MM.1S (cell line): Measurements from ENCODE around the gene GSTM2.

Experiments
- DNase-seq: peaks from one replicate; pipeline ENCODE4 v3.0.0-alpha.2; 2015
- H2AFZ ChIP-seq: fragments of 300-600 bp; sonication (generic); 2 replicates; pipeline ENCODE4 v1.6.0; 2016; ENCODE audit warnings: antibody characterized with exemption, low read length
- H3F3A ChIP-seq: fragments of 300-600 bp; sonication (generic); 2 replicates; pipeline ENCODE4 v1.6.1; 2016; ENCODE audit warnings: mild to moderate bottlenecking, antibody characterized with exemption, low read length, moderate library complexity, mixed read lengths; ENCODE audit not compliant: insufficient read depth
- H3K27ac ChIP-seq: fragments of 300-600 bp; sonication (generic); 2 replicates; pipeline ENCODE4 v1.5.1; 2016; ENCODE audit warnings: mild to moderate bottlenecking, low read length
- H3K27me3 ChIP-seq: fragments of 300-600 bp; sonication (generic); replicated peaks from 2 replicates; pipeline ENCODE4 v1.6.0; 2016; ENCODE audit warnings: low read length; ENCODE audit not compliant: insufficient read depth
- H3K36me3 ChIP-seq: fragments of 300-600 bp; sonication (generic); replicated peaks from 2 replicates; pipeline ENCODE4 v1.6.1; 2016; ENCODE audit warnings: mild to moderate bottlenecking, low read length, mixed read lengths; ENCODE audit not compliant: insufficient read depth
- H3K4me1 ChIP-seq: fragments of 300-600 bp; sonication (generic); 2 replicates; pipeline ENCODE4 v1.6.1; 2016; ENCODE audit warnings: low read length, mixed read lengths
- H3K4me2 ChIP-seq: fragments of 300-600 bp; sonication (generic); 2 replicates; pipeline ENCODE4 v1.6.0; 2016; ENCODE audit warnings: low read depth, low read length
- H3K4me3 ChIP-seq: fragments of 300-600 bp; sonication (generic); 2 replicates; pipeline ENCODE4 v1.5.1; 2016; ENCODE audit warnings: low read length, mixed read lengths
- H3K79me2 ChIP-seq: fragments of 300-600 bp; sonication (generic); 2 replicates; pipeline ENCODE4 v1.6.1; 2016; ENCODE audit warnings: mixed run types, low read length, mixed read lengths
- H3K9ac ChIP-seq: fragments of 300-600 bp; sonication (generic); 2 replicates; pipeline ENCODE4 v1.6.1; 2016; ENCODE audit warnings: low read length, mixed read lengths
- H3K9me2 ChIP-seq: fragments of 300-600 bp; sonication (generic); replicated peaks from 2 replicates; pipeline ENCODE4 v1.6.1; 2016; ENCODE audit warnings: mild to moderate bottlenecking, low read length, mixed read lengths; ENCODE audit not compliant: insufficient read depth
- H3K9me3 ChIP-seq: fragments of 300-600 bp; sonication (generic); replicated peaks from 2 replicates; pipeline ENCODE4 v1.6.1; 2016; ENCODE audit warnings: mild to moderate bottlenecking, low read length, mixed read lengths; ENCODE audit not compliant: insufficient read depth
- H4K20me1 ChIP-seq: fragments of 300-600 bp; sonication (generic); 2 replicates; pipeline ENCODE4 v1.6.1; 2016; ENCODE audit warnings: mild to moderate bottlenecking, low read length, moderate library complexity, mixed read lengths; ENCODE audit not compliant: insufficient read depth
- CTCF ChIP-seq: fragments of 300-600 bp; sonication (generic); IDR thresholded peaks from 2 replicates; pipeline ENCODE4 v1.5.1; 2016; ENCODE audit warnings: antibody characterized with exemption, low read length, mixed read lengths
- EZH2 ChIP-seq: fragments of 300-600 bp; sonication (generic); optimal IDR thresholded peaks from 2 replicates; pipeline ENCODE3; 2017; ENCODE audit warnings: low read depth, mild to moderate bottlenecking, antibody characterized with exemption, low read length, mixed read lengths
- EZH2phosphoT487 ChIP-seq: fragments of 300-600 bp; sonication (generic); IDR thresholded peaks from 2 replicates; pipeline ENCODE4 v1.6.1; 2018; ENCODE audit warnings: antibody characterized with exemption, low read length

The GSTM2 gene

DNA sequence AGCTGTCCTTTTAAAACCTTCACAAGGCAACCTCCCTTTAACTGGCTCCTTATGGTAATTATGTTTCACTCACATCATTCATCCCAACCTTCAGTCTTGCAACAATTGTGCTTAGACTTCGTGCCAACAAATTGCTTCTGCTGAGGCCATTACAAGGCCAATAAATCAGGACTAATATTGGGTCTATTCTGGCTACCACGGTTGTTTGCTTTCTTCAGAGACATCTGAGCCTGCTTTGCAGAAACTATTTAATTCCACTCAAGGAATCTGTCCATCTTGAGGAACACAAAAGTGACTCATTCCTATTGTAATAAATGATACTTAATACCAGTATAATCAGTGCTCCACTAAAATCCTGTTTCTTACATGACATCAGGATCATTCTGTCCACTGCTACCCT, 14.6 kb upstream of the GSTM2 start:
- Histone ChIP-seq H3K36me3 (no peaks in the 10 kb centered on the region), H3K9ac (no peak overlapping the region), H3K79me2 (no peaks in the 10 kb centered on the region), H3K9me2 (no peaks in the 10 kb centered on the region), H3K4me3 (no peak overlapping the region), H3K27me3 (no peaks in the 10 kb centered on the region), H3F3A (no peaks in the 10 kb centered on the region), H3K4me1 (no peaks in the 10 kb centered on the region), H3K9me3 (no peaks in the 10 kb centered on the region), H2AFZ (no peak overlapping the region), H4K20me1 (no peaks in the 10 kb centered on the region), H3K4me2 (no peak overlapping the region), H3K27ac (no peak overlapping the region)
- DNase-seq: no peak
- TF ChIP-seq EZH2 (no peak), CTCF (no peak), EZH2phosphoT487 (no peak)

- Histone ChIP-seq H3K4me2 (no peak overlapping the region), H3K27ac (no peak overlapping the region), H3K36me3 (no peaks in the 10 kb centered on the region), H3K4me3 (no peak overlapping the region), H3K9me3 (no peaks in the 10 kb centered on the region), H3K79me2 (no peaks in the 10 kb centered on the region), H3K9me2 (no peaks in the 10 kb centered on the region), H3K4me1 (no peaks in the 10 kb centered on the region), H3F3A (no peaks in the 10 kb centered on the region), H3K27me3 (no peaks in the 10 kb centered on the region), H4K20me1 (no peaks in the 10 kb centered on the region), H2AFZ (no peak overlapping the region), H3K9ac (no peak overlapping the region)
- no peak for TF ChIP-seq EZH2phosphoT487
- TF ChIP-seq EZH2: no peak
- TF ChIP-seq CTCF: no peak
- DNase-seq: no peak
Observed at GRCh38 chr1:109654519-109654918, 13.3 kb upstream of the GSTM2 start.

- Histone ChIP-seq H3K9me3 (no peaks in the 10 kb centered on the region), H2AFZ (peak within 1 kb of the TSS; percentile 91), H3K4me3 (peak within 1 kb of the TSS; percentile 74), H4K20me1 (no peaks in the 10 kb centered on the region), H3K4me2 (peak within 1 kb of the TSS; percentile 89), H3K79me2 (no peaks in the 10 kb centered on the region), H3K4me1 (no peaks in the 10 kb centered on the region), H3F3A (no peaks in the 10 kb centered on the region), H3K9ac (peak within 1 kb of the TSS; percentile 57; the same call in 1 of the 2 replicates), H3K36me3 (no peaks in the 10 kb centered on the region), H3K27ac (no peak within 1 kb of the TSS; the same call in 1 of the 2 replicates), H3K27me3 (no peaks in the 10 kb centered on the region), H3K9me2 (no peaks in the 10 kb centered on the region)
- no peak for TF ChIP-seq EZH2
- TF ChIP-seq EZH2phosphoT487: no peak
- no peak for TF ChIP-seq CTCF
- DNase-seq: peak; percentile 65
Observed at GRCh38 chr1:109655615-109656519, 12.0 kb upstream of the GSTM2 start, which contains the start of gene GSTM4. TSS of gene GSTM4 (plus strand) at chr1:109656099. CDS start at chr1:109656390, 291 bp downstream.
